ENCODE measurements around the gene KCNQ4.

Gene KCNQ4

GRCh38 chr1:40783001-40783905 lies at the start of gene KCNQ4:
TSS of gene KCNQ4 (plus strand) at chr1:40783787. CDS start at chr1:40784094, 307 bp downstream.
- peak; percentile 98 for DNase-seq

GRCh38 chr1:40734882-40735628 lies 48.5 kb upstream of the KCNQ4 start:
- no peak for DNase-seq

- peak; percentile 96 for DNase-seq
Measured at GRCh38 chr1:40736085-40736531, 47.5 kb upstream of the KCNQ4 start.

GRCh38 chr1:40738831-40739230 lies 44.8 kb upstream of the KCNQ4 start:
- no peak for DNase-seq

GRCh38 chr1:40739455-40740008 lies 44.1 kb upstream of the KCNQ4 start:
- DNase-seq = no peak

GRCh38 chr1:40740039-40740996 lies 43.3 kb upstream of the KCNQ4 start:
- no peak for DNase-seq

GRCh38 chr1:40740997-40741736 lies 42.4 kb upstream of the KCNQ4 start:
- DNase-seq = no peak

GRCh38 chr1:40742363-40743061 lies 41.1 kb upstream of the KCNQ4 start:
- DNase-seq = no peak

- no peak for DNase-seq
Measured at GRCh38 chr1:40743452-40743851, 40.1 kb upstream of the KCNQ4 start.

GRCh38 chr1:40743860-40744259 lies 39.7 kb upstream of the KCNQ4 start:
- no peak for DNase-seq

- no peak for DNase-seq
Measured at GRCh38 chr1:40745176-40745575, 38.4 kb upstream of the KCNQ4 start.

- no peak for DNase-seq
Measured at GRCh38 chr1:40746344-40747090, 37.1 kb upstream of the KCNQ4 start.

- DNase-seq = no peak
Measured at GRCh38 chr1:40748841-40749718, 34.5 kb upstream of the KCNQ4 start.

- DNase-seq = no peak
Measured at GRCh38 chr1:40749817-40750216, 33.8 kb upstream of the KCNQ4 start.

GRCh38 chr1:40750451-40750908 lies 33.1 kb upstream of the KCNQ4 start:
- no peak for DNase-seq

GRCh38 chr1:40751802-40752201 lies 31.8 kb upstream of the KCNQ4 start:
- DNase-seq = no peak

- no peak for DNase-seq
Measured at GRCh38 chr1:40753142-40753882, 30.3 kb upstream of the KCNQ4 start.

GRCh38 chr1:40754201-40754600 lies 29.4 kb upstream of the KCNQ4 start:
- no peak for DNase-seq

Measured in DMS 273 treated with DMSO at 0.1 percent for 48 hours (cell line).